H1 (cell line): ENCODE data around the gene DICER1. TPM values are rescaled to one million over a fixed set of nuclear protein-coding genes. Genes with fewer than 3 reads are reported as not detected.

Experiments used
- CTCF ChIA-PET: fragments of 300-600 bp; sonication (Branson Sonifier 250); formaldehyde crosslinking; loops from one replicate; lab custom pipeline; 2021; ENCODE audit not compliant: partially characterized antibody; lab: Charles Lee
- POLR2A ChIA-PET: fragments of 300-600 bp; sonication (Branson Sonifier 250); formaldehyde crosslinking; loops from one replicate; lab custom pipeline; 2021; ENCODE audit warnings: inconsistent platforms; ENCODE audit not compliant: partially characterized antibody; lab: Charles Lee
- DNase-seq, 2 experiments: peaks; one replicate each; pipeline versions ENCODE4 v3.0.0 to v3.0.0-alpha.2; 2010 to 2022; ENCODE audit warnings: low spot score in 2 of 2, low read depth in 1 of 2, mixed read lengths in 1 of 2
- FAIRE-seq: peaks from 2 replicates; lab custom pipeline; 2011; peaks lifted over from hg19 to GRCh38; lab: Jason Lieb, UNC
- H2AFZ ChIP-seq: 2 replicates; pipeline ENCODE4 v1.8.1; 2012; ENCODE audit warnings: low read length, inconsistent platforms
- H2AK5ac ChIP-seq: 2 replicates; pipeline ENCODE4 v1.6.1; 2013; ENCODE audit warnings: low read depth, low read length
- H2BK120ac ChIP-seq: replicated peaks from 2 replicates; pipeline ENCODE3; 2013; ENCODE audit warnings: low read depth, low read length, inconsistent platforms
- H2BK12ac ChIP-seq: 2 replicates; pipeline ENCODE4 v1.6.1; 2013; ENCODE audit warnings: low read depth, low read length
- H2BK15ac ChIP-seq: 2 replicates; pipeline ENCODE4 v1.6.1; 2013; ENCODE audit warnings: low read length
- H2BK20ac ChIP-seq: 2 replicates; pipeline ENCODE4 v1.6.1; 2013; ENCODE audit warnings: low read length
- H2BK5ac ChIP-seq: 2 replicates; pipeline ENCODE4 v1.6.1; 2013; ENCODE audit warnings: low read depth, low read length
- H3K14ac ChIP-seq: 2 replicates; pipeline ENCODE4 v1.6.1; 2013; ENCODE audit warnings: inconsistent platforms; ENCODE audit not compliant: insufficient read length
- H3K18ac ChIP-seq: 2 replicates; pipeline ENCODE4 v1.6.1; 2013; ENCODE audit warnings: low read length; ENCODE audit errors: extremely low read depth
- H3K23ac ChIP-seq: 2 replicates; pipeline ENCODE4 v1.6.1; 2013; ENCODE audit warnings: inconsistent platforms; ENCODE audit not compliant: insufficient read length
- H3K23me2 ChIP-seq: 2 replicates; pipeline ENCODE4 v1.6.1; 2013; ENCODE audit warnings: low read depth, low read length
- H3K27ac ChIP-seq: 2 replicates; pipeline ENCODE4 v1.6.1; 2011; ENCODE audit warnings: low read depth, low read length, inconsistent platforms
- H3K27me3 ChIP-seq, 4 experiments: replicated peaks in 1 of 4; 1 replicate in 1 of 4; 2 replicates in 3 of 4; pipeline versions ENCODE4 v1.6.1 to v1.8.1; 2011 to 2013; ENCODE audit warnings: low read length in 3 of 4, mild to moderate bottlenecking in 3 of 4, inconsistent platforms in 2 of 4, mixed read lengths in 2 of 4, moderate library complexity in 1 of 4; ENCODE audit not compliant: control insufficient read depth in 3 of 4, insufficient read depth in 3 of 4; ENCODE audit errors: extremely low read depth in 1 of 4
- H3K36me3 ChIP-seq, 4 experiments: 2 replicates each; pipeline versions ENCODE4 v1.6.1 to v1.8.1; 2011 to 2013; ENCODE audit warnings: mild to moderate bottlenecking in 4 of 4, low read length in 3 of 4, moderate library complexity in 2 of 4, control low read depth in 1 of 4, inconsistent platforms in 1 of 4; ENCODE audit not compliant: insufficient read depth in 4 of 4, control insufficient read depth in 2 of 4
- H3K4ac ChIP-seq: replicated peaks from 2 replicates; pipeline ENCODE3; 2013; ENCODE audit warnings: low read length, low read depth, mixed read lengths, inconsistent platforms; ENCODE audit not compliant: insufficient read length
- H3K4me1 ChIP-seq, 4 experiments: replicated peaks in 1 of 4; 1 replicate in 1 of 4; 2 replicates in 3 of 4; pipeline versions ENCODE4 v1.6.1 to v1.8.1; 2011 to 2013; ENCODE audit warnings: low read length in 3 of 4, inconsistent platforms in 2 of 4, mixed read lengths in 1 of 4; ENCODE audit not compliant: insufficient read depth in 4 of 4, control insufficient read depth in 3 of 4
- H3K4me2 ChIP-seq, 2 experiments: 2 replicates each; pipeline versions ENCODE4 v1.6.1 to v1.8.1; 2011 to 2013; ENCODE audit warnings: low read depth in 2 of 2, low read length in 2 of 2, control low read depth in 1 of 2, inconsistent platforms in 1 of 2, mild to moderate bottlenecking in 1 of 2; ENCODE audit not compliant: insufficient read depth in 1 of 2
- H3K4me3 ChIP-seq, 4 experiments: fragments of 200-600, 300-600 bp in 1 of 4; sonication (generic), shearing (Covaris generic), sonication (Bioruptor Twin) in 1 of 4; 2 replicates each; pipeline versions ENCODE4 v1.5.1 to v1.8.1; 2011 to 2016; ENCODE audit warnings: low read length in 4 of 4, low read depth in 3 of 4, control low read depth in 2 of 4, inconsistent platforms in 2 of 4, mild to moderate bottlenecking in 2 of 4, mixed read lengths in 1 of 4, moderate library complexity in 1 of 4; ENCODE audit not compliant: insufficient read depth in 2 of 4; ENCODE audit errors: extremely low read depth in 1 of 4
- H3K56ac ChIP-seq: replicated peaks from 2 replicates; pipeline ENCODE3; 2013; ENCODE audit warnings: low read depth, mild to moderate bottlenecking, mixed read lengths, low read length, inconsistent platforms; ENCODE audit not compliant: insufficient read length
- H3K79me1 ChIP-seq: 2 replicates; pipeline ENCODE4 v1.6.1; 2013; ENCODE audit warnings: low read depth, low read length, control low read depth
- H3K79me2 ChIP-seq, 2 experiments: 2 replicates each; pipeline versions ENCODE4 v1.6.1 to v1.8.1; 2012 to 2013; ENCODE audit warnings: low read length in 2 of 2, mild to moderate bottlenecking in 2 of 2, inconsistent platforms in 1 of 2; ENCODE audit not compliant: insufficient read depth in 2 of 2, control insufficient read depth in 1 of 2
- H3K9ac ChIP-seq, 4 experiments: replicated peaks in 1 of 4; 1 replicate in 1 of 4; 2 replicates in 3 of 4; pipeline versions ENCODE4 v1.6.1 to v1.8.1; 2011 to 2013; ENCODE audit warnings: low read depth in 3 of 4, low read length in 3 of 4, control low read depth in 2 of 4, mild to moderate bottlenecking in 2 of 4, moderate library complexity in 2 of 4, inconsistent platforms in 1 of 4; ENCODE audit errors: extremely low read depth in 1 of 4
- H3K9me3 ChIP-seq, 2 experiments: 2 replicates each; pipeline versions ENCODE4 v1.6.1 to v1.8.1; 2012 to 2013; ENCODE audit warnings: mild to moderate bottlenecking in 2 of 2, moderate library complexity in 2 of 2, control low read depth in 1 of 2, inconsistent platforms in 1 of 2, low read depth in 1 of 2, low read length in 1 of 2, mixed read lengths in 1 of 2; ENCODE audit not compliant: insufficient read depth in 2 of 2
- H4K20me1 ChIP-seq, 2 experiments: replicated peaks in 1 of 2; 2 replicates each; pipeline versions ENCODE3 to v1.8.1; 2011 to 2013; ENCODE audit warnings: inconsistent platforms in 2 of 2, low read length in 2 of 2, mild to moderate bottlenecking in 1 of 2; ENCODE audit not compliant: insufficient read depth in 2 of 2, control insufficient read depth in 1 of 2
- H4K5ac ChIP-seq: 2 replicates; pipeline ENCODE4 v1.6.1; 2013; ENCODE audit warnings: low read length, low read depth, mixed read lengths, inconsistent platforms; ENCODE audit not compliant: insufficient read length
- H4K8ac ChIP-seq: 2 replicates; pipeline ENCODE4 v1.8.0; 2013; ENCODE audit warnings: mild to moderate bottlenecking, moderate library complexity, low read length, inconsistent platforms; ENCODE audit not compliant: insufficient read depth; ENCODE audit errors: extremely low read depth
- H4K91ac ChIP-seq: replicated peaks from 2 replicates; pipeline ENCODE3; 2013; ENCODE audit warnings: low read length, mixed read lengths, inconsistent platforms; ENCODE audit not compliant: insufficient read length
- BACH1 ChIP-seq: IDR thresholded peaks from 2 replicates; pipeline ENCODE4 v1.6.1; 2012; ENCODE audit warnings: low read length, improper control_type of control experiment
- BRCA1 ChIP-seq: IDR thresholded peaks from 2 replicates; pipeline ENCODE4 v1.6.1; 2012; ENCODE audit warnings: low read depth, low read length, improper control_type of control experiment
- CBX5 ChIP-seq: fragments of 300-800, 300-1000 bp; sonication (generic); IDR thresholded peaks from 2 replicates; pipeline ENCODE4 v1.7.1; 2016; ENCODE audit warnings: antibody characterized with exemption, low read length, low read depth
- CTBP2 ChIP-seq: IDR thresholded peaks from 2 replicates; pipeline ENCODE4 v1.7.0; 2011; ENCODE audit warnings: borderline replicate concordance, mild to moderate bottlenecking, moderate library complexity, mixed read lengths, low read length; ENCODE audit not compliant: insufficient read depth, insufficient read length
- KDM5A ChIP-seq: fragments of 200-600 bp; IDR thresholded peaks from 2 replicates; pipeline ENCODE4 v1.7.1; 2012; ENCODE audit warnings: mild to moderate bottlenecking, low read length, inconsistent platforms, mixed read lengths
- PHF8 ChIP-seq: fragments of 200-600 bp; sonication (generic); conservative IDR thresholded peaks from 2 replicates; pipeline ENCODE4 v1.7.1; 2012; ENCODE audit warnings: low read depth, mild to moderate bottlenecking, inconsistent platforms, low read length, moderate library complexity
- POLR2AphosphoS5 ChIP-seq: IDR thresholded peaks from 2 replicates; pipeline ENCODE4 v1.6.1; 2011; ENCODE audit warnings: low read depth, low read length
- RAD21 ChIP-seq, 2 experiments: IDR thresholded peaks in 1 of 2; conservative IDR thresholded peaks in 1 of 2; 2 replicates each; pipeline ENCODE4 v1.6.1; 2011; ENCODE audit warnings: low read depth in 2 of 2, low read length in 2 of 2, improper control_type of control experiment in 1 of 2, inconsistent platforms in 1 of 2, mild to moderate bottlenecking in 1 of 2, moderate library complexity in 1 of 2
- RXRA ChIP-seq: IDR thresholded peaks from 2 replicates; pipeline ENCODE4 v1.6.1; 2011; ENCODE audit warnings: low read depth, mild to moderate bottlenecking, low read length, moderate library complexity; ENCODE audit not compliant: insufficient read depth
- TAF7 ChIP-seq: optimal IDR thresholded peaks from 2 replicates; pipeline ENCODE3; 2011; ENCODE audit warnings: low read depth, mild to moderate bottlenecking, inconsistent platforms, low read length, moderate library complexity, borderline replicate concordance
- WGBS, 2 experiments: shearing (Covaris generic) in 1 of 2; methylation state at CpG; one replicate each; pipeline versions ENCODE4 v1.1.6 to v1.1.7; 2013 to 2015; ENCODE audit warnings: low lambda C conversion rate in 2 of 2, mixed read lengths in 2 of 2, inconsistent platforms in 1 of 2, low coverage in 1 of 2, missing lambda C conversion rate in 1 of 2; ENCODE audit not compliant: insufficient replicate concordance in 2 of 2, insufficient coverage in 1 of 2, insufficient read length in 1 of 2; ENCODE audit errors: extremely low coverage in 1 of 2, missing lambda C conversion rate in 1 of 2; 5-methylcytosine and 5-hydroxymethylcytosine counted together
- polyA plus RNA-seq, 7 experiments: library from polyadenylated mRNA; depleted of rRNA in 3 of 7; stranded (reverse) in 5 of 7; unstranded in 2 of 7; fragments of >200 nt in 5 of 7; fragments of 200-250 nt in 2 of 7; gene quantifications; 1 replicate in 5 of 7; 2 replicates in 1 of 7; 4 replicates in 1 of 7; pipeline versions ENCODE4 v1.2.1 to v1.2.3, GENCODE V29; 2011 to 2013; ENCODE audit warnings: missing spikeins in 2 of 7, mixed read lengths in 2 of 7
- total RNA-seq: library from RNA; stranded (reverse); fragmentation: NEBNext Ultra II Directional; extraction: Animal tissue kit (Norgen Biotek cat#: 25700); gene quantifications from 2 replicates; pipeline ENCODE4 v1.2.1, GENCODE V29; 2021
- TF ChIP-seq, protein P1 (sequence below): IDR thresholded peaks from 2 replicates; pipeline ENCODE4 v1.6.1; 2011; ENCODE audit warnings: low read length, improper control_type of control experiment
- TF ChIP-seq, protein P2 (sequence below): IDR thresholded peaks from 2 replicates; pipeline ENCODE4 v1.6.1; 2011; ENCODE audit warnings: low read depth, mild to moderate bottlenecking, low read length; ENCODE audit not compliant: insufficient read depth

Gene DICER1
- total and polyA plus RNA-seq, 2 of the 8 experiments (the other 6 are each of a cell fraction or from before 2014, with no cell fraction given): 11.9 to 61.8 TPM

DNA sequence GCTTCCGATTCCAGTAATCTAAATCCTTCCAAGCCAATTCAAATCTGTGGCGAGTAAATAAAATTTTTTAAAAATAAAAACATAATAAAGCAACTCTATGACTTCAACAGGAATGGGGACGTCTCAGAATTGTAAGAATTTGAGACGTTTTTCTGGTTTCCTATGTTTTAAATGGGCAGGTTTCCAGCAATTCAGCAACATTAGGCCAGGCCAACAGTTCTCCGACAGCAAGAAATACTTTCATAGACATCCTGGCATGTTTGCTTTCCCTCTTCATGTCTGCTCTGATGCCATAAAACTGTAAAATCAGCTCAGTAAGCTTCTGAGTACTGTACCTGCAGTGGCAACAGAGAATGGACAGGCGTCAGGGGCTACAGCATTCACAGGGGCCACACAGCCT lies 35.8 kb upstream of the DICER1 start:
- DNase-seq (no peak), FAIRE-seq (no peak)
- Histone ChIP-seq H2BK5ac (no peak overlapping the region), H3K14ac (no peak overlapping the region), H3K18ac (no peak overlapping the region), H2AK5ac (no peak overlapping the region), H2AFZ (no peak overlapping the region), H2BK20ac (no peak overlapping the region), H3K23me2 (no peaks in the 10 kb centered on the region), H4K20me1 (no peaks in the 10 kb centered on the region), H3K9me3 (no peaks in the 10 kb centered on the region), H3K56ac (no peak overlapping the region), H3K36me3 (no peaks in the 10 kb centered on the region), H3K9ac (no peak overlapping the region), H3K4me2 (no peak overlapping the region), H4K8ac (no peak overlapping the region), H3K23ac (no peak overlapping the region), H3K4ac (no peak overlapping the region), H3K27me3 (no peaks in the 10 kb centered on the region), H2BK15ac (no peak overlapping the region), H4K5ac (no peak overlapping the region), H3K79me1 (no peaks in the 10 kb centered on the region), H4K91ac (no peak overlapping the region), H3K79me2 (no peaks in the 10 kb centered on the region), H3K27ac (no peak overlapping the region), H3K4me3 (no peak overlapping the region), H2BK12ac (no peak overlapping the region), H3K4me1 (peaks cover 0 to 5% (median 3%) of the 10 kb centered on the region in 4 experiments; a peak in 3 of 7 replicates), H2BK120ac (no peak overlapping the region)
- ChIA-PET CTCF (interaction anchor here (0.7 kb wide), 1 partner anchor 1023 kb away, joined by 3 read pairs; no protein-coding TSS in a partner anchor), POLR2A (no interaction called here)
- TF ChIP-seq PHF8 (no peak), BRCA1 (no peak), BACH1 (no peak), RXRA (no peak), CTBP2 (no peak), KDM5A (no peak), CBX5 (no peak), RAD21 (IDR thresholded peaks at IDR 0.05 in 1 of 2, conservative IDR thresholded peaks at IDR 0.05 in 1 of 2; ENCODE audit: low read depth in 2 of 2, low read length in 2 of 2) (no peak), TAF7 (no peak), POLR2AphosphoS5 (no peak)
- TF ChIP-seq, protein P1, sequence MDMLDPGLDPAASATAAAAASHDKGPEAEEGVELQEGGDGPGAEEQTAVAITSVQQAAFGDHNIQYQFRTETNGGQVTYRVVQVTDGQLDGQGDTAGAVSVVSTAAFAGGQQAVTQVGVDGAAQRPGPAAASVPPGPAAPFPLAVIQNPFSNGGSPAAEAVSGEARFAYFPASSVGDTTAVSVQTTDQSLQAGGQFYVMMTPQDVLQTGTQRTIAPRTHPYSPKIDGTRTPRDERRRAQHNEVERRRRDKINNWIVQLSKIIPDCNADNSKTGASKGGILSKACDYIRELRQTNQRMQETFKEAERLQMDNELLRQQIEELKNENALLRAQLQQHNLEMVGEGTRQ: no peak
- TF ChIP-seq, protein P2, sequence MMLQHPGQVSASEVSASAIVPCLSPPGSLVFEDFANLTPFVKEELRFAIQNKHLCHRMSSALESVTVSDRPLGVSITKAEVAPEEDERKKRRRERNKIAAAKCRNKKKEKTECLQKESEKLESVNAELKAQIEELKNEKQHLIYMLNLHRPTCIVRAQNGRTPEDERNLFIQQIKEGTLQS: no peak
- WGBS, 2 experiments: 86% methylated on average over 6 of the region's 6 CpGs; no CpG with 5 or more reads in 1 of the 2 experiments
